GM19467 (cell line): ENCODE data around the gene LTF.
"Not testable (repeated sequence)": the region's sequence is repeated elsewhere in the genome, so short reads cannot be mapped to it uniquely, and the experiment has no call there.

ENCODE experiments used
- ATAC-seq: cut with Tn5 transposase; IDR thresholded peaks from one replicate; pipeline ENCODE4 v1.9.1; 2021; ENCODE audit warnings: mild to moderate bottlenecking, moderate library complexity; ENCODE audit not compliant: unreplicated experiment

Gene LTF

DNA sequence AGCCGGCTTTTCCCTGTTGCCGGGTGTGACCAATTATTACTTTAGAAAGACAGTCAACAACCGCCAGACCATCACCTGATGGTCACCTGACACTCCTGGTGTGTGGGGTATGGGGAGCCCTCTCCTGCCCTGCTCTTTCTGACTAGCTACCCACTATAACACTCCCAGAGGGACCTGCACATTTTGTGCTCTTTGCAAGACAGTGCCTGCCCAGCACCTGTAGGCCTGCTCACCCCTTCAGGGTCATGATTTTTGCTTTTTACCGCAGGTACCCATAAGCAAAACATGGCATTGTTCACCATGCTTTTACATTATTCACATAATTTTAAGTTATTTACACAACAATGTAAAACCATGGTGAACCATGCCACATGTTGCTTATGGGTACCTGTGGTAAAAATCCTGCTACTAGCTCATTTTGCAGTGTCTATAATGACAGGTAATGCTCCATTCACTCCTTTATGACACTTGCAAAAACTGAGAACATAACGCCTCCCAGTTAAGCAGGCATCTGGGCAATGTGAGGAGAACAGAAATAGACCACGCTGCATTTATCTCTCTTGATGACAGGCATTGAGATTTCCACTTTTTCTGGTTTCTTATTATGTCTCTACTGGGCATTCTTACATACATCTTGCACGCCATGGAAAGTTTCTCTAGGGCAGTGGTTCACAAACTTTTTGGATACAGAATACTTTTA is 47.7 kb downstream of the LTF start:
- no peak for ATAC-seq

DNA sequence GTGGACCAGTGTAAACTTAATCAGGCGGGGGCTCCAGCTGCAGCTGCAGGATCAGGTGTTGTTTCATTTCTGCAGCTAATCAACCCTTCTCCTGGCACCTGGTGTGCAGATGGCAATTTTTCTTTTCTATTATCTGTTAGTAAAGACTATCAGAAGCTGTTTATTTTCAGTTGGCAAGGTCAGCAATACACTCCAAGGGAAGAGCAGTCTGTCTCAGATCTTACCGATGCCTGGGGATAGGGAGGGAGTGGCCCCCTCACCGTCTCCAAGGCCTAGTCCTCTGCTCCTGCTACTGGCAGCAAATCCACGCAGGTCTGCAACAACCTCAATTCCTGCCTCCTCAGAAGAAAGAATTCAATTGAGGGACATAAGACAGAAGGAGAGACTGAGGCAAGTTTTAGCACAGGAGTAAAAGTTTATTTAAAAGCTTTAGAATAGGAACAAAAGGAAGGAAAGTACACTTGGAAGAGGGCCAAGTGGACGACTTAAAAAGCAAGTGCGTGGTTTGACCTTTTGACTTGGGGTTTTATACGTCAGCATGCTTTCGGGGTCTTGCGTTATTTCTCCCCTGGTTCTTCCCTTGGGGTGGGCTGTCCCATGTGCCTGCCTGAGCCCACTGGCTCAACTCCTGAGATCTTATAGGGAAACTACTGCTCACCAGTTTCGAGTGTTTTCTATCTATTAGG is 48.4 kb downstream of the LTF start:
- no peak for ATAC-seq

DNA sequence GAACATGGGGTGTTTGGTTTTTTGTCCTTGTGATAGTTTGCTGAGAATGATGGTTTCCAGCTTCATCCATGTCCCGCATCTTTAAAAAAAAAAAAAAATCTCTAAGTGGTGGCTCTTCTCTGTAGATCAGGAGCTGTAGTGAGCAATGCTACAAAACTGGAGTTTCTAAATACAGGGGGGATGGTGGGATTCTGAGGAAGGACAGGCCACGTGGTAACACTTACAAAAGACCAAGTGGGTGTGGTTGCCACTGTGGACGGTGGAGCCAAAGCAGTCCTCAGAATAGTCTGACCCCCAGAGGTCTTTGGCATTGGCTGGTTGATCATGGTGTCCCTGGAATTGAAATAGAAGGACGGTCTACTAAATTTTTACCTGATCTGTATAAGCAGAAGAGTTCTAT is 50.0 kb downstream of the LTF start:
- no peak for ATAC-seq

DNA sequence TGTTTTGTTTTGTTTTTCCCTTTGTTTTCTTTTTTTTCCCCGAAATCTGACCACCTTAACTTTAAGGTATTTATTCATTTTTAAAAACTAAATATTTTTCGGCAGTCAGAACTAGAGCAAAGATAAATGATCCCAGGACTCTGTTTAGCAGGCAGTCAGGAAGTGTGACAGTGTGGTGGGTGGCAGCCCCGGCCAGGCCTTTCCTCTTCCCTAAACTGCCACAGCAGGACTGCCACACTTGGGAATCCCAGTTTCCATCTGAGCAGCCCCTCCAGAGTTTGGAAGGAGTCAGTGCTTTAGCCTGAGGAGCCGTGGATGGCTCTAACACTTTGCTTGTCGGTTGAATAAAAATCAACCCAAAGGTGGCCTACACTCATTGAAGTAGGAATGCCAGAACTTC is 50.8 kb downstream of the LTF start:
- no peak for ATAC-seq

DNA sequence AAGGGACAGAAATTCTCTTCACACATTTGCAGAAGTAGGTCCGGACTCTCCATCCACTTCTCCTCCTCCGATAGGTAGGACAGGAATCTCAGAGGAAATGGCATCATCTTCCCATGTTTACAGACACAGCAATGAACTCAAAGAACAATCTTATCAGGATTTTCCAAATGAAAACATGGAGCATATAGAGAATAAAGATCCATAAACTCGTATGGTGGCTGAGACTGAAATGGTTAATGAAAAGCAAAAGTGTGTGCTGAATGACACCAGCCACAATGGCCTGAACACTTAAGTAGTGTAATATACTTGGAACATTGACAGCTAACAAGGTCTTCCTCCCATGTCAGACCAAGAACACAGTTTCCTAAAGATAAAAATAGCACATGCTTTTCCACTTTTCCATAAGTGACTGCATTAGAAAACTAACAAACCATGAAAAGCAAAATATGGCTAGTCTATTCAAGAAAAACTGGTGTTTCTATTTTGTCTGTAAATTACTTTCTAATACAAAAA is 51.9 kb downstream of the LTF start:
- ATAC-seq: no peak

DNA sequence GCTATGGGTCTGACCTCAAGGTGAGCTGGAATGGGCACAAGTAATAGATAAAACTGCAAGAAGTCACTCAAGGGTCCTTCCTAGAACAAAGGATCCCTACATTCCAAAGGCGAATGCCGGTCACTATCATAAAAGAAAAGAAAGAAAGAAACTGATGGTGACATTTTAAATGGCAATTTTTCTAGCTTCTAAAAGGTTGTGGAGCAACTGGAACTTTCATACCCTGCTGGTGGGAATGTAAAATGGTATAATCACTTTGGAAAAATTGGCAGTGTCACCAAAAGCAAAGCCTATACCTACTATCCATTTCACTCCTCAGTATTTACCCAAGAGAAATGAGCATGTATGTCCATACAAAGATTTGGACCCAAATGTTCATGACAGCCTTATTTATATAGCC is 53.4 kb downstream of the LTF start:
- ATAC-seq: no peak

DNA sequence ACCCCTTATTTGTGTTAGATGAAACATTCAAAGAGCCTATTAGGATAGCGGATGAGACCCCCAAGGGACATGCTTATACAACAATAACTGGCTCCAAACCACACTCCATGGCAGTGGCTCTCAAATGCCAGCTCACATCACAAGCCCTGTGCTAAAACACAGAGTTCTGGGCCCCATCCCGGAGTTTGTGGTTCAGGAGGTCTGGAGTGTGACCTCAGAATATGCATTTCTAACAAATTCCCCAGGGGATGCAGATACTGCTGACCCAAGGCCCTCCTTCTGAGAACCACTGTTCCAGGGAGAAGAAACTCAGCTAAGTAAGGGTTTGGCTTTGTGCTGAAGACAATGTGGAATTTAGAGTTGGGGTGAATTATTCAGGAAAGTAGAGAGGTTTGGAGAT is 54.0 kb downstream of the LTF start:
- no peak for ATAC-seq

DNA sequence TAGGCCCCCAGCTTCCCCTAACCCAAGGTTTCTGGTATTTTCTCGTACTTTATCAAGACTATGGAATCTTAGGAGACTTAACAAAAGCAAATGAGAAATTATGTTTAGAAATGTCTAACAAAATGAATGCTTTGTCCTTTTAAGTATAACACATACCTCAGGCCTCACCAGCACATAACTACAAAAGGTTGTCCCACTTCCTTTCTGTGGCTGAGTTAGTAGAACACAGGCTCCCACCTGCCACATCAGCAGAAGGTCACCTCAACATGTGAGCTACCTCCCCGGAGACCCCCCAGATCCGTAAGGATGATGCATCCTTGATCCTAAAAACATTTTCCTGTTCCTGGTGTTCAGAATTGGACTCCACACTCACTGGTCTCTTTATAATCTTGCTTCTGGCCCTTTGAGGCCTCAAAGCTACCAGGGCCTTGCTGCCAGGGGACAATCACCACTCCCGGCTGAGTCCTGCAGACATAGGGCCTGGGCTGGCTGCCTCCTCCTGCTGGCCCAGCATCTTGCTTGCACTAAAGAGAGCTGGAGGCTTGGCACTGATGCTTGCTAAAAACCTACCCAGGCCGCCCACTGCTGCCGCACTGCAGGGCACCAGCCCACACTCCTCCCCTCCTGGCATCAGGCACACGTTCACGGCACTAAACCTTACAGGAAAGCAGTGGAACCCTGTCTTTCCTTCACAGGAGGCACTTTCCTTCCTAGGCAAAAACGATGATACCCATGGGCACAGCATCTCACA is 54.8 kb downstream of the LTF start:
- no peak for ATAC-seq

DNA sequence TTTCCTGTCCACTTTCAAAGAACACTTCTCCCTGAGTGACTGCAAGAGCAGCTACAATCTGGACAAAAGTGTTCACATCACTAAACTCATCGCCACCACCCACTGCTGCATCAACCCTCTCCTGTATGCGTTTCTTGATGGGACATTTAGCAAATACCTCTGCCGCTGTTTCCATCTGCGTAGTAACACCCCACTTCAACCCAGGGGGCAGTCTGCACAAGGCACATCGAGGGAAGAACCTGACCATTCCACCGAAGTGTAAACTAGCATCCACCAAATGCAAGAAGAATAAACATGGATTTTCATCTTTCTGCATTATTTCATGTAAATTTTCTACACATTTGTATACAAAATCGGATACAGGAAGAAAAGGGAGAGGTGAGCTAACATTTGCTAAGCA is 55.9 kb downstream of the LTF start:
- no peak for ATAC-seq

DNA sequence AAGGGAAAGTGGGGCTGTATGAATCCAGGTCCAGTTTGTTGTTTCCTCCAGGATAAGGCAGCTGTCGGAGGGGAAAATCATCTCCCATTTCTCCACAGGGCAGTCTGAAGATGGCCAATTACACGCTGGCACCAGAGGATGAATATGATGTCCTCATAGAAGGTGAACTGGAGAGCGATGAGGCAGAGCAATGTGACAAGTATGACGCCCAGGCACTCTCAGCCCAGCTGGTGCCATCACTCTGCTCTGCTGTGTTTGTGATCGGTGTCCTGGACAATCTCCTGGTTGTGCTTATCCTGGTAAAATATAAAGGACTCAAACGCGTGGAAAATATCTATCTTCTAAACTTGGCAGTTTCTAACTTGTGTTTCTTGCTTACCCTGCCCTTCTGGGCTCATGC is 56.7 kb downstream of the LTF start:
- no peak for ATAC-seq

DNA sequence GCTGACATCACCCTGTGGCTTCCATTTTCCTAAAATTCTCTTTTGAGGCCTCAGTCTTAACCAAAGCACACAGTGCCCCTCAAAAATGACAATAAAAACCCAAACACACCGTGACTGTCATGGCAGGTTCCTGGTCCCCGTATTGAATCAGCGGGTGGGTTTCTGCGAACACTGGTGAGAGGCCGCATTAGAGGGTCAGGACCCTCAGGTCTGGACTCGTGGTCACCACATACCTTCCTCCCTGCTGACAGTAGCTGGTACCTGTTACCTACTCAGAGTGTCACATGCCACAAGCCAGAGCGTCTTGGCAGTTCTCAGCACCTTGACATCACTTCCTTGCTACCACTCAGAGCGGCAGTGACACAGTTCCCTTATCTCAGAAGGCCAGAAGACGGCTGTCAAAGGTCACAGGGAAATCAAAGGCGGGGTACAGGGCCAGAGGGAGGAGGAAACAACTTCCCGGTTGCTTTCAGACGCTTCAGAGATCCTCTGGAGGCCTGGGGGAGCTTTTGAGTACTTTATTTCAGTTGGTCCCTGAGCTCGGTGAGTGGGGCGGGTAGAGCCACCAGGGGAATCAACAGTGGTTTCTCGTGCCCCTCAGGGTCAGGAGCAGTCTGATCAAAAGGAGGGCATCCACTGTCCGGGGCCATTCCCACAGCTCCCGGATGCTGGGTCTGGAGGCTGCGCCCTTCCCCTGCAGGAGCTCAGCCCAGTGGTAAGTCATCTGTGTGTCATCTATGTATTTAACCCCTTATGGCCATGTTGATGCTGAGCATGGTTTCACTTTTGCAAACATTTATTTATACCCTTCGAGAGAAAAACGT is 57.7 kb downstream of the LTF start, which contains the start of the genes CCR5AS and CCRL2:
Gene CCR5AS, minus strand, starts transcription at position 279 of the 824 bp plus-strand sequence.
Gene CCRL2, plus strand, starts transcription at position 472 of the 824 bp plus-strand sequence. CDS start 821 bp downstream, outside the sequence.
- no peak for ATAC-seq

DNA sequence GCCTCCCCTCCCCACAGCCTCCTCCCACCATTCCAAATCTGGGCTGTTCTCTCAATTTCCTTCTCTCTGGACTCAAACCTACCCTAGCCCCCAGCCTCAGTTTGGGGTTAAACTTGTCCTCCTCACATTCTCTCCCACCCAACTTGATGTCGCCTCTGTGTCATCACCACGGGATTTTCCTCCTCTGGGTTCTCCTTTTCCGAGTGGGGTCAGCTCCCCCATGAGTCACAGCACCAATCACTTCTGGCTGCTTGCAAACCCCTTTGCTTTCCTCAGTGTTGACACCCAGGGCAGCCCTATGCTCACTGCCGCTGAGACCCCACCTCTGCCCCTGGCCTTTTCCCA is 58.3 kb downstream of the LTF start:
- no peak for ATAC-seq

DNA sequence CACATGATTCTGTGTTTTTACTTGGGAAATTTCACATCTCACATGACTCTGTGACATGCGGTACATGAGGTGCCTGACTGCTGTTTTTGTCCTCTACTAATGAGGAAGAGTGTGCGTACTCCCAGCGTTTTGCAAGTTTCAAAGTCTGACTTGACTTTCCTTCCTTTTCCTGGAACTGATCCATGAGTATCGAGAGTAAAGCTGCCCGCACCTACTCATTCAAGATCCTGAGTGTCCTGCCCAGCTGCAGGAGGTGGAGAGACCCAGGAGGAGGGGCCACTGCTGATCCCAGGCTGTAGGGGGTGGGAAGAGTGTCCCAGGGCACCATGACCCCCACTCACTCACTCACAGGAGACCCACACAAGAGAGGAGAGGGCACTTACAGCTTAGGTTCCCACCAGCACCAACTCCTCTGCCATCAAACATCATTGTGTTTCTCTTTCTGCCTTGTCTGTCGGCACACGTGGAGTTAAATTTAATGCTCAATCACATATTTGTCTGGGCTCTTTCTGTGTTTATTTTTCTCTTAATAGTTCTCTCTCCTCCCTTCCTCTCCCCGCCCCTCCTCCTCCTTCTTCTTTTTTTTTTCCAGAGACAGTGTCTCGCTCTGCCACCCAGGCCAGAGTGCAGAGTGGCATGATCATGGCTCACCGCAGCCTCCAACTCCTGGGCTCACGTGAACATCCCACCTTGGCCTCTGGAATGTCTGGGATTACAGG is 59.2 kb downstream of the LTF start:
- no peak for ATAC-seq

DNA sequence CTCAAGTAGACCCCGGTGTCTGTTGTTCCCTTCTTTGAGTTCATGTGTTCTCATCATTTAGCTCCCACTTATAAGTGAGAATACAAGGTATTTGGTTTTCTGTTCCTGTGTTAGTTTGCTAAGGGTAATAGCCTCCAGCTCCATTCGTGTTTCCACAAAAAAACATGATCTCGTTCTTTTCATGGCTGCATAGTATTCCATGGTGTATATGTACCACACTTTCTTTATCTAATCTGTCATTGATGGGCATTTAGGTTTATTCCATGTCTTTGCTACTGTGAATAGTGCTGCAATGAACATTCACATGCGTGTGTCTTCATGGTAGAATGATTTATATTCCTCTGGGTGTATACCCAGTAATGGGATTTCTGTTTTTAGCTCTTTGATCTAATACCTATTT is 61.8 kb downstream of the LTF start:
- ATAC-seq: not testable (repeated sequence)

DNA sequence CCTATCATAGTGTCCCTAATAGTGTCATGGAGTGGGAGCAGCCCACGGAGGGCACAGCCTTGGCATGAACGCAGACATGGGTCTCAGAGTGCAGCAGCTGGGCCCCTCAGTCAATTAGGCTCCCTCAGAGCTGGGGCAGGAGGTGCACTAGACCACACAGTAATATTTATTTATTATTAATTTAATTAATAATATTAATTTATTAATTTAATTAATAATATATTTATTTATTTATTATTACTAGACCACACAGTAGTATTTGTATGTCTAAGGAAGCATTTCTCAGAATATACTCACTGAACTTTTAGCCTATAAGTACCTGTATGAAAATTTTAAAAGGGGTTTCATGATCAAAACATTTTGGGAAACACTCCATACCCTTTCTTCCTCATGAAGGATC is 63.1 kb downstream of the LTF start:
- ATAC-seq: no peak

DNA sequence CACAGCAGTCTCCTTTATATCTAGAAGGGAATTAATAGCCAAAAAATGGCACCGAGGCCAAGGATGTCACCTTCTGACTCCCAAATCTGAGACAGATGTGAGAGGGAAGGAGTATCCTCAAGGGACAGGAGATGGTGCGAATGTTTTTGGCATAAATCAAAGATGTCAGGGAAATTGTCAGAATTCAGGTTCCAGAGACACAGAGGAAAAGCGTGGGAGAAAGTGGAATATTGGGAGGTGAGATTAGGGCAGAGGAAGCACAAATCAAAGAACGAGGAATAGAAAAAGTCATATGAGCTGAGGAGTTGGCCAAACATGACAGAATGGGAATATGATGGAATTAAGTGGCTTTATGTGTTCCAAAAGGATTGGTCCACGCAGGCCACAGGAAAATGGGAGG is 63.9 kb downstream of the LTF start:
- no peak for ATAC-seq

DNA sequence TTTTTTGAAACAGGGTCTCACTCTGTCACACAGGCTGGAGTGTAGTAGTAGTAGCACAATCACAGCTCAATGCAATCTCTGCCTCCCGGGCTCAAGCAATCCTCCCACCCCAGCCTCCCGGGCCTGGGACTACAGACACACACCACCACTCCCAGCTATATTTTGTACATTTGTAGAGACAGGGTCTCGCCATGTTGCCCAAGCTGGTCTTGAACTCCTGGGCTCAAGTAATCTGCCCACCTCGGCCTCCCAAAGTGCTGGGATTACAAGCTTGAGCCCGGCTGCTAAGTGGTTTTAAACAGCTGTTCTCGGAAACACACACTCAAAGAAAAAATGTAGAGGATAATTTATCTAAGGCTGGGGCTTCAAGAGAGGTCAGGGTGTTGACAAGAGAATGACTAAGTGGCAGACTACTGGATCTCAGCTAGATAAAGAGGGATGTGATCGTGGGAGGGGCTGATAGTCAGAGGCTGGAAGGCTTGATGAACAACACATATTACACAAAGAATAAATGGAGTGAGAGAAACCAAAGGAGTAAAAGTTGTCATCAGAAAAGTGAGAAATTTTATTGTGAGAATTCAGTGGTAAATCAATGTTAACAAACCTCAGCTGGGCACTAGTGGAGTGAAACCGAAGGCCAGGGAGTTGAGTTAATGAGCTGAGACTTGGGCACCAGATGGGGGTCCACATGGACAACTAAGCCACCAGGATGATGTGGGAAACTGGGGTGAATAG is 64.5 kb downstream of the LTF start:
- no peak for ATAC-seq

DNA sequence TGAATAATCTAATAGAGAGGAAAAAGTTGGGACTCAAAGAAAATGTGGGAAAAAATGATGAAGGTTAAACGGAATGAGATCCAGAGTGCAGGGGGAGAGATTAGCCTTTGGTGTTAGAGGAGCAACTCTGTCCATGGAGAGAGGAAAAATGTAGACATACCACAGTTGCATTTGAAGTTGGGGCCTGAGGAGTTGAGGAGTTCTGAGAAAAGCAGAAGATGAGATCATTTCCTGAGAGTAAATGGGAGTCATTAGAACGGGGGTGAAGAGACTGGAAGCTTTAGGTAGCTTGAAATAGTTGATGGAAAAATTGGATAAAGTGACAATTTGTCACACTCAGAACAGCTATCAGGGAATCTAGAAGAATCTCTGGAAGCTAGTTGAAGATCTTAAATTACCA is 65.1 kb downstream of the LTF start:
- ATAC-seq: no peak

DNA sequence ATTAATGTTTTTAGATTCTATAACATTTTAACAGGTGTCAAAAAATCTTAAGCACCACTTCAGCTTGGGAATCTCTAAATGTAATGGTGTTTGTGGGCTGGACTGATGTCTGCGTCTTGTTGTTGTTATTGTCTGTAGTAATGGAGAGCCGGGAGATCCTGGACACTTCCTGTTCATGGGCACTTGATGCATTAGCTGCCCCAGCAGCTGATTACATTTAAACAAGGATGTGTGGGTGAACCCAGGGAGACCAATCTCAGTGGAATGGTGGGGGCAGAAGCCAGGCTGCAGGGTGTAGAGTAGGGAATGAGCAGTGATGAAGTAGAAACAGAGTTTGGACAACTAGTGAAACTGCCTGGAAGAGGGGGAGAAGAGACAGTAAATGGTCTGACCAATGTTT is 65.6 kb downstream of the LTF start:
- ATAC-seq: no peak
